ENCODE measurements around the gene POLR2F.

The POLR2F gene

GRCh38 chr22:38006906-38007305 lies 53.4 kb downstream of the POLR2F start:
- no peak for DNase-seq (ENCODE audit: low spot score)

GRCh38 chr22:38007330-38007902 lies 53.9 kb downstream of the POLR2F start:
- DNase-seq (ENCODE audit: low spot score) = no peak

GRCh38 chr22:38009000-38009806 lies 55.7 kb downstream of the POLR2F start:
- DNase-seq (ENCODE audit: low spot score) = no peak

GRCh38 chr22:38012604-38013072 lies 59.1 kb downstream of the POLR2F start:
- DNase-seq (ENCODE audit: low spot score) = no peak

- DNase-seq (ENCODE audit: low spot score) = no peak
Observed at GRCh38 chr22:38014083-38014482, 60.6 kb downstream of the POLR2F start.

- peak; percentile 59 for DNase-seq (ENCODE audit: low spot score)
Observed at GRCh38 chr22:38016182-38017151, 63.0 kb downstream of the POLR2F start.

GRCh38 chr22:38017272-38017920 lies 63.9 kb downstream of the POLR2F start:
- no peak for DNase-seq (ENCODE audit: low spot score)

GRCh38 chr22:38017939-38018885 lies 64.7 kb downstream of the POLR2F start:
- DNase-seq (ENCODE audit: low spot score) = no peak

All from iPS-NIHi11 (cell line).